ENCODE measurements around the gene LSAMP.

Gene LSAMP

DNA sequence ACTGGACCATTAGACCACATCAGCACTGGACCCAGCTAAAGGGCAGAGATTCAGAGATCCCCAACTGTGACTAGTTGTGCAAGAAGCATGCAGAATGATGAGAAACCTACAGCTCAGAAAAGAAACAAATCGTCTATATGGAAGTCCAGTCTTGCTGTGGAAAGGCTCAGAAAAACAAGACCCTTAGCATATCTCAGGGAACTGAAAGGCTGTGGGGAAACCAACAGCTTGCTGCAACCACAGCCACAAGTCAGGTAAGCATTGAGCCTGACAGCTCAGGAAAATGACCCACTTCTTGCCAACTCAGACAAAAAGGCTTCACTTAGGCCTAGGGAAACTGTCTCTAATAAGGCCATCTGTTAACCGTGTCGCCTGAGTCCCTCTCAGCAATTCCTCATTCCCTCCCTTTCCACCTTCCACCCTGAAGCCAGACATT lies 145.6 kb downstream of the LSAMP start:
- H3K9me2 ChIP-seq (replicated peaks; ENCODE audit: low read depth, low read length): no peaks in the 10 kb centered on the region
- H3K4me3 ChIP-seq (ENCODE audit: low read length, poor library complexity, severe bottlenecking): no peak overlapping the region
- H3K9ac ChIP-seq (ENCODE audit: low read depth, low read length, poor library complexity, severe bottlenecking): no peak overlapping the region
- TF ChIP-seq CTCF (conservative IDR thresholded peaks at IDR 0.05; ENCODE audit: low read length) (no peak), EZH2phosphoT487 (IDR thresholded peaks at IDR 0.05; ENCODE audit: borderline replicate concordance) (no peak)
- H3K79me2 ChIP-seq (ENCODE audit: insufficient read depth, low read length): no peaks in the 10 kb centered on the region
- no peaks in the 10 kb centered on the region for H3K36me3 ChIP-seq (ENCODE audit: insufficient read depth, low read length)
- H2AFZ ChIP-seq (ENCODE audit: low read length): no peak overlapping the region
- no peak overlapping the region for H3K4me2 ChIP-seq (ENCODE audit: low read depth, low read length, poor library complexity, severe bottlenecking)
- no peaks in the 10 kb centered on the region for H3K27me3 ChIP-seq (ENCODE audit: insufficient read depth, low read length, poor library complexity, severe bottlenecking)
- no peaks in the 10 kb centered on the region for H4K20me1 ChIP-seq (ENCODE audit: insufficient read depth, low read length, poor library complexity, severe bottlenecking)
- H3K9me3 ChIP-seq (ENCODE audit: insufficient read depth, low read depth, low read length): no peaks in the 10 kb centered on the region
- no peaks in the 10 kb centered on the region for H3F3A ChIP-seq (ENCODE audit: low read depth)
- no peaks in the 10 kb centered on the region for H3K4me1 ChIP-seq (ENCODE audit: insufficient read depth, low read length, poor library complexity, severe bottlenecking)

DNA sequence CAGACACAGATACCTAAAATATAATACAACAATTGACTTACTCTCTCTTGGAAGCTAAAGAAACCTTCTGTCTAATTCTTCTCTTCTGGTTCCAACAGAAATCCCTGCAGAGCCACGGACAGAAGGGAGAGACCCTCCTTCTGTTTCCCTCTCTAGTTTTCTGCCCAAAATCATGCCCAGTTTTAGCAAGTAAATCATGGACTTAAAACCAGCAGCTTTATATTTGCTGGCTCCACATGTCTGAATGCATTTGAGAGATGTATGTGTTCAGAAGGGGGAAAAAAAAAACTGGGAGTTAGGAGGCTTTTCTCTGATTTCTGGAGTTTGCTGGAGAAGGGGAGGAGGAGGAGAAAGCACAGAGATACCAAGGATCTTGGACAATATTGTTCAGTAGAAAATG lies 147.1 kb downstream of the LSAMP start:
- Histone ChIP-seq H3K4me3 (ENCODE audit: low read length, poor library complexity, severe bottlenecking) (no peak overlapping the region), H3K36me3 (ENCODE audit: insufficient read depth, low read length) (no peaks in the 10 kb centered on the region), H3F3A (ENCODE audit: low read depth) (no peaks in the 10 kb centered on the region), H3K9me3 (ENCODE audit: insufficient read depth, low read depth, low read length) (no peaks in the 10 kb centered on the region), H2AFZ (ENCODE audit: low read length) (no peak overlapping the region), H3K27me3 (ENCODE audit: insufficient read depth, low read length, poor library complexity, severe bottlenecking) (no peaks in the 10 kb centered on the region), H3K9me2 (replicated peaks; ENCODE audit: low read depth, low read length) (no peaks in the 10 kb centered on the region), H3K4me1 (ENCODE audit: insufficient read depth, low read length, poor library complexity, severe bottlenecking) (no peaks in the 10 kb centered on the region), H3K4me2 (ENCODE audit: low read depth, low read length, poor library complexity, severe bottlenecking) (no peak overlapping the region), H4K20me1 (ENCODE audit: insufficient read depth, low read length, poor library complexity, severe bottlenecking) (no peaks in the 10 kb centered on the region), H3K79me2 (ENCODE audit: insufficient read depth, low read length) (no peaks in the 10 kb centered on the region), H3K9ac (ENCODE audit: low read depth, low read length, poor library complexity, severe bottlenecking) (no peak overlapping the region)
- TF ChIP-seq CTCF (conservative IDR thresholded peaks at IDR 0.05; ENCODE audit: low read length): no peak
- TF ChIP-seq EZH2phosphoT487 (IDR thresholded peaks at IDR 0.05; ENCODE audit: borderline replicate concordance): no peak

- H3K79me2 ChIP-seq (ENCODE audit: insufficient read depth, low read length): no peaks in the 10 kb centered on the region
- H4K20me1 ChIP-seq (ENCODE audit: insufficient read depth, low read length, poor library complexity, severe bottlenecking): no peaks in the 10 kb centered on the region
- H3K9me2 ChIP-seq (replicated peaks; ENCODE audit: low read depth, low read length): no peaks in the 10 kb centered on the region
- H3K4me1 ChIP-seq (ENCODE audit: insufficient read depth, low read length, poor library complexity, severe bottlenecking): no peaks in the 10 kb centered on the region
- no peak overlapping the region for H3K4me3 ChIP-seq (ENCODE audit: low read length, poor library complexity, severe bottlenecking)
- no peaks in the 10 kb centered on the region for H3K9me3 ChIP-seq (ENCODE audit: insufficient read depth, low read depth, low read length)
- no peak overlapping the region for H3K4me2 ChIP-seq (ENCODE audit: low read depth, low read length, poor library complexity, severe bottlenecking)
- no peak overlapping the region for H2AFZ ChIP-seq (ENCODE audit: low read length)
- H3K9ac ChIP-seq (ENCODE audit: low read depth, low read length, poor library complexity, severe bottlenecking): no peak overlapping the region
- TF ChIP-seq CTCF (conservative IDR thresholded peaks at IDR 0.05; ENCODE audit: low read length) (no peak), EZH2phosphoT487 (IDR thresholded peaks at IDR 0.05; ENCODE audit: borderline replicate concordance) (no peak)
- H3K36me3 ChIP-seq (ENCODE audit: insufficient read depth, low read length): no peaks in the 10 kb centered on the region
- H3F3A ChIP-seq (ENCODE audit: low read depth): no peaks in the 10 kb centered on the region
- no peaks in the 10 kb centered on the region for H3K27me3 ChIP-seq (ENCODE audit: insufficient read depth, low read length, poor library complexity, severe bottlenecking)
These were observed 154.1 kb downstream of the LSAMP start for GRCh38 chr3:116291141-116291540.
